ENCODE results near the gene TAS1R2. TPM values are rescaled to one million over a fixed set of nuclear protein-coding genes. Genes with fewer than 3 reads are reported as not detected.

Gene TAS1R2
- not detected for total RNA-seq

DNA sequence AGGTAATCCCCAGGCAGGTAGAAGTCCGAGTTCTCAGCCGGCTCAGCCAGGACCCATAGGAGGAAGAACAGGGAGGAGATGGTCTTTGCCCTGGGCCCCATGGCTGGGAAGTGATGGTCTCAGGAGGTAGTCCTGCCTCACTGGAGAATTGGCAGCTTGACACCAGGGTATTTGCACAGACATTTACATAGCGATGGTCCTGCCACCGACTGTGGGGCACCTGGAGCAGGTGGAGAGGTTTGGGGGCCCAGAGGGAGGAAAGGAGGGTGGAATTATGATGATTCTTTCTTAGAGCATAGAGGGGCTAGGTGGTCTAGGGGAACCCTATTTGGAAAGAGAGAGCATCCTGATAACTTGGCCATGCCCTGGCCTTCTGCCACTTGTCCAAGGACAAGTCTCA is at the start of gene TAS1R2:
TSS of gene TAS1R2 (minus strand) at position 101 of the 400 bp plus-strand sequence. CDS start at position 101, 0 bp downstream.
- Histone ChIP-seq H3K9ac (ENCODE audit: low read depth in 1 of 3, low read length in 3 of 3) (no peak within 1 kb of the TSS), H3K27me3 (ENCODE audit: control insufficient read depth in 3 of 3, insufficient read depth in 3 of 3, low read length in 3 of 3) (peaks cover 0 to 9% (median 3%) of the 10 kb centered on the region in 3 donors), H3K9me3 (ENCODE audit: control insufficient read depth in 3 of 3, low read length in 3 of 3) (no peaks in the 10 kb centered on the region), H3K27ac (ENCODE audit: low read depth, low read length) (no peak within 1 kb of the TSS), H3K4me1 (ENCODE audit: control insufficient read depth in 3 of 3, insufficient read depth in 3 of 3, low read length in 3 of 3) (no peaks in the 10 kb centered on the region), H3K36me3 (ENCODE audit: control insufficient read depth in 3 of 3, insufficient read depth in 3 of 3, low read length in 3 of 3) (no peaks in the 10 kb centered on the region), H3K4me3 (ENCODE audit: low read length in 3 of 3) (no peak within 1 kb of the TSS)

DNA sequence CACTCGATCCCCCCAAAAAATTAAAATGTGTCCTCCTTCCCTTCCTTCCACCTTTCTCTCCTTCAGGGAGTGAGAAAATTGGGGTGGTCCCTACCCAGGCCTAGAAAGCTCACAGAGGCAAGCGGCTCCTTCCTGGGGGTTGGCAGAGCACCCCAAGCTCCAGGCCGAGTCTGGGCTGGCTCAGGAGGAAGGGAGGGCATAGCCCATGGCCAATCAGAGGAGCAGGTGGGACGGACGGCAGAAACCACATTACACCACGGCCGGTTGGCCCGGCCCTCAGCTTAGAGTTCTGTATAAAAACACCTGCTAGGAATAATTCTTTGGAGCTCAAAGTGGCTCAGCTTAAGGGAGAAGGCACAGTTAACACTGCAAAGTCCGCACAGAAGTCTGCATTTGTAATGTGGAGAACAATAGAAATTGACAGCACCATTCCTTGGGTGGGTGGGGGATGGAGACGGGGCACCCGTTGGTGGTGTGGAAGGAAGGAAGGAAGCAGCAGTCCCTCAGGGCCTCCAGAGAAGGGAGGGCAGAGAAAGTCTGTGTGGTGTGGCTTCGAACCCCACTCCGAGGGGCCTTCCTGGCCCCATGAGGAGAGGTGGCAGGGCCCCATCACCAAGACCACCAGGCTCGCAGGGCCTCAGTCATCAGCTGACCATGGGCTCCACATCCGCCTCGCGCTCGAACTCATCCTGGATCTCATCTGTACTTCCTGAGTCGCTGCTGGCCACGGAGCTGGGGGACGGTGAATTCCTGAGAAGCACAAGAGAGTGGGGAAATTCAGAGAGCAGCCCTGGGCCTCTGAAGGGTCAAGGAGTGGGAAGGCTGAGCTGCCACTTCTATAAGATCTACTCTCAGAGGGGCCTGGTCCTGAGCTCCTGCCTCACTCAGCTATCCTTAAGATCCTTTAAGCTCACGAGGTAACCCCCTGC is 48.7 kb upstream of the TAS1R2 start:
- no peak overlapping the region for H3K4me3 ChIP-seq (ENCODE audit: low read length in 3 of 3)
- peak overlapping the region; percentile 1 to 33 (median 8) for H3K9ac ChIP-seq (ENCODE audit: low read depth in 1 of 3, low read length in 3 of 3)
- no peaks in the 10 kb centered on the region for H3K9me3 ChIP-seq (ENCODE audit: control insufficient read depth in 3 of 3, low read length in 3 of 3)
- H3K36me3 ChIP-seq (ENCODE audit: control insufficient read depth in 3 of 3, insufficient read depth in 3 of 3, low read length in 3 of 3): peaks cover 14 to 26% (median 17%) of the 10 kb centered on the region in 3 donors
- H3K27ac ChIP-seq (ENCODE audit: low read depth, low read length): peak overlapping the region; percentile 37
- H3K4me1 ChIP-seq (ENCODE audit: control insufficient read depth in 3 of 3, insufficient read depth in 3 of 3, low read length in 3 of 3): peaks cover 24 to 32% (median 26%) of the 10 kb centered on the region in 3 donors
- H3K27me3 ChIP-seq (ENCODE audit: control insufficient read depth in 3 of 3, insufficient read depth in 3 of 3, low read length in 3 of 3): no peaks in the 10 kb centered on the region

DNA sequence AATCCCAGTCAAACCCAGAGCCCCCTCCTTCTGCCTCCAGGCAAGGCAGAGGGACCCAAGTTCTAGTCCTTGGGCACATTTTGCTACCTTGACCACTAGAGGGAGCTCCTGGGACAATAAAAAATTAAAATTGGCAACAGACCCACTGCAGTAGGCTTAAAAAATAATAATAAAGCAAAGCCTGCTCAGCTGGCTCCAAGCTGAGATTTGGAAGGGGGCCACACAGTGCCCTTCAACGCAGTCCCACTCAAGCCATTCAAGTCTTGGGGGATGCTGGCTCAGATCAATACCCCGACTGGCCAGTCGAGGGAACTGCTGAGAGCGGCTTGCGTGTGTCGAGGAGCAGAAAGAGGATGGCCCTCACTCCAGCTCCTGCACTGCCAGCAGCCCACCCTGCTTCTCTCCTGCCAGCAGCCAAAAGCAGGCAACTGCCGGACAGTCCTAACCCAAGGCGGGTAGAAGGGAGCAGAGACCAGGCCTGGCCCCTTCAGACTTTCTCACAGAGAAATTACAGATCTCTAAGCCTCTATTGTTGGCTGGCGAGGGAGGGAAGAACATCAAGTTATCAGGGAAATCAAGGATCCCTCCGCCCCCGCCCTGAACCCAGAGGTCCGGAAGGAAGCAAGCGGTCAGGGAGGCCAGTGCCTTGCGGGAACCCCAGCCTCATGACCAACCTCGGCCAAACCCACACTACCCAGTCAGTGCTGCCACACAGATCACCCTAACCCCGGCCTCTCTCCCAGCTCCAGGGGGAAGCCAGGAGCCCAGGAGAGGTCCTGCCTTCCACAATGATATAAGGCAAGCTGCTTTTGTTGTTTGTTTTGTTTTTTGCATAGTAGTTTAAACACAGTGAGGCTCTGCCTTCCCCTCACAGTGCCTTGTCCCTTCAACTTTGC is 47.8 kb upstream of the TAS1R2 start:
- Histone ChIP-seq H3K36me3 (ENCODE audit: control insufficient read depth in 3 of 3, insufficient read depth in 3 of 3, low read length in 3 of 3) (peaks cover 14 to 26% (median 17%) of the 10 kb centered on the region in 3 donors), H3K4me1 (ENCODE audit: control insufficient read depth in 3 of 3, insufficient read depth in 3 of 3, low read length in 3 of 3) (peaks cover 23 to 31% (median 26%) of the 10 kb centered on the region in 3 donors), H3K4me3 (ENCODE audit: low read length in 3 of 3) (peak overlapping the region in 1 of 3 donors; percentile 29), H3K9me3 (ENCODE audit: control insufficient read depth in 3 of 3, low read length in 3 of 3) (no peaks in the 10 kb centered on the region), H3K27ac (ENCODE audit: low read depth, low read length) (peak overlapping the region; percentile 37), H3K9ac (ENCODE audit: low read depth in 1 of 3, low read length in 3 of 3) (peak overlapping the region; percentile 1 to 32 (median 25)), H3K27me3 (ENCODE audit: control insufficient read depth in 3 of 3, insufficient read depth in 3 of 3, low read length in 3 of 3) (no peaks in the 10 kb centered on the region)

GRCh38 chr1:18903291-18903756 is 43.9 kb upstream of the TAS1R2 start:
- Histone ChIP-seq H3K27ac (ENCODE audit: low read depth, low read length) (peak overlapping the region; percentile 99), H3K9ac (ENCODE audit: low read depth in 1 of 3, low read length in 3 of 3) (peak overlapping the region; percentile 96), H3K9me3 (ENCODE audit: control insufficient read depth in 3 of 3, low read length in 3 of 3) (no peaks in the 10 kb centered on the region), H3K36me3 (ENCODE audit: control insufficient read depth in 3 of 3, insufficient read depth in 3 of 3, low read length in 3 of 3) (no peaks in the 10 kb centered on the region), H3K27me3 (ENCODE audit: control insufficient read depth in 3 of 3, insufficient read depth in 3 of 3, low read length in 3 of 3) (no peaks in the 10 kb centered on the region), H3K4me3 (ENCODE audit: low read length in 3 of 3) (peak overlapping the region; percentile 77 to 88 (median 83)), H3K4me1 (ENCODE audit: control insufficient read depth in 3 of 3, insufficient read depth in 3 of 3, low read length in 3 of 3) (peaks cover 37 to 55% (median 39%) of the 10 kb centered on the region in 3 donors)

GRCh38 chr1:18902523-18903290 is 43.2 kb upstream of the TAS1R2 start, which contains the start of gene ALDH4A1:
TSS of gene ALDH4A1 (minus strand) at chr1:18902555. CDS start at chr1:18902523, 32 bp downstream.
- peak within 1 kb of the TSS; percentile 77 to 88 (median 83) for H3K4me3 ChIP-seq (ENCODE audit: low read length in 3 of 3)

GRCh38 chr1:18901952-18902522 is 42.6 kb upstream of the TAS1R2 start:
- Histone ChIP-seq H3K36me3 (ENCODE audit: control insufficient read depth in 3 of 3, insufficient read depth in 3 of 3, low read length in 3 of 3) (peaks cover 3 to 7% (median 4%) of the 10 kb centered on the region in 3 donors), H3K4me3 (ENCODE audit: low read length in 3 of 3) (peak overlapping the region; percentile 77 to 88 (median 83)), H3K4me1 (ENCODE audit: control insufficient read depth in 3 of 3, insufficient read depth in 3 of 3, low read length in 3 of 3) (peaks cover 24 to 42% (median 30%) of the 10 kb centered on the region in 3 donors), H3K27me3 (ENCODE audit: control insufficient read depth in 3 of 3, insufficient read depth in 3 of 3, low read length in 3 of 3) (no peaks in the 10 kb centered on the region), H3K27ac (ENCODE audit: low read depth, low read length) (peak overlapping the region; percentile 99), H3K9ac (ENCODE audit: low read depth in 1 of 3, low read length in 3 of 3) (peak overlapping the region; percentile 96), H3K9me3 (ENCODE audit: control insufficient read depth in 3 of 3, low read length in 3 of 3) (no peaks in the 10 kb centered on the region)

More at GRCh38 chr1:18902523-18903290, 43.2 kb upstream of the TAS1R2 start, which contains the start of gene ALDH4A1:
- Histone ChIP-seq H3K4me1 (ENCODE audit: control insufficient read depth in 3 of 3, insufficient read depth in 3 of 3, low read length in 3 of 3) (peaks cover 31 to 49% (median 37%) of the 10 kb centered on the region in 3 donors), H3K9me3 (ENCODE audit: control insufficient read depth in 3 of 3, low read length in 3 of 3) (no peaks in the 10 kb centered on the region), H3K9ac (ENCODE audit: low read depth in 1 of 3, low read length in 3 of 3) (peak within 1 kb of the TSS; percentile 96), H3K27ac (ENCODE audit: low read depth, low read length) (peak within 1 kb of the TSS; percentile 99), H3K27me3 (ENCODE audit: control insufficient read depth in 3 of 3, insufficient read depth in 3 of 3, low read length in 3 of 3) (no peaks in the 10 kb centered on the region), H3K36me3 (ENCODE audit: control insufficient read depth in 3 of 3, insufficient read depth in 3 of 3, low read length in 3 of 3) (peaks cover under 1 to 2% (median 1%) of the 10 kb centered on the region in 3 donors)

GRCh38 chr1:18901147-18901951 is 41.9 kb upstream of the TAS1R2 start:
- Histone ChIP-seq H3K27me3 (ENCODE audit: control insufficient read depth in 3 of 3, insufficient read depth in 3 of 3, low read length in 3 of 3) (no peaks in the 10 kb centered on the region), H3K4me3 (ENCODE audit: low read length in 3 of 3) (peak overlapping the region; percentile 77 to 88 (median 83)), H3K36me3 (ENCODE audit: control insufficient read depth in 3 of 3, insufficient read depth in 3 of 3, low read length in 3 of 3) (peaks cover 4 to 7% (median 6%) of the 10 kb centered on the region in 3 donors), H3K4me1 (ENCODE audit: control insufficient read depth in 3 of 3, insufficient read depth in 3 of 3, low read length in 3 of 3) (peaks cover 21 to 41% (median 25%) of the 10 kb centered on the region in 3 donors), H3K9me3 (ENCODE audit: control insufficient read depth in 3 of 3, low read length in 3 of 3) (no peaks in the 10 kb centered on the region), H3K9ac (ENCODE audit: low read depth in 1 of 3, low read length in 3 of 3) (peak overlapping the region; percentile 96), H3K27ac (ENCODE audit: low read depth, low read length) (peak overlapping the region; percentile 99)

- Histone ChIP-seq H3K36me3 (ENCODE audit: control insufficient read depth in 3 of 3, insufficient read depth in 3 of 3, low read length in 3 of 3) (peaks cover 6 to 8% (median 7%) of the 10 kb centered on the region in 3 donors), H3K4me1 (ENCODE audit: control insufficient read depth in 3 of 3, insufficient read depth in 3 of 3, low read length in 3 of 3) (peaks cover 21 to 40% (median 24%) of the 10 kb centered on the region in 3 donors), H3K27ac (ENCODE audit: low read depth, low read length) (no peak overlapping the region), H3K9ac (ENCODE audit: low read depth in 1 of 3, low read length in 3 of 3) (peak overlapping the region in 2 of 3 donors; percentile 96), H3K4me3 (ENCODE audit: low read length in 3 of 3) (peak overlapping the region in 1 of 3 donors; percentile 88), H3K9me3 (ENCODE audit: control insufficient read depth in 3 of 3, low read length in 3 of 3) (no peaks in the 10 kb centered on the region), H3K27me3 (ENCODE audit: control insufficient read depth in 3 of 3, insufficient read depth in 3 of 3, low read length in 3 of 3) (no peaks in the 10 kb centered on the region)
Observed at GRCh38 chr1:18900303-18900841, 40.9 kb upstream of the TAS1R2 start.

Data from skeletal muscle tissue (tissue), 4 donors.